HG02588 (cell line): ENCODE results near the gene MRPL44.

Source experiments
- ATAC-seq: cut with Tn5 transposase; IDR thresholded peaks from one replicate; pipeline ENCODE4 v1.9.1; 2021; ENCODE audit warnings: mild to moderate bottlenecking, moderate library complexity; ENCODE audit not compliant: unreplicated experiment

The MRPL44 gene

GRCh38 chr2:223957092-223957851, at the start of gene MRPL44:
Gene MRPL44, plus strand, starts transcription at chr2:223957463. Its CDS starts 10 bp downstream, at chr2:223957473.
- ATAC-seq = peak; percentile 88

- ATAC-seq = no peak
These were observed 48.8 kb upstream of the MRPL44 start for GRCh38 chr2:223908304-223908998.

GRCh38 chr2:223909001-223909741, 48.1 kb upstream of the MRPL44 start:
- ATAC-seq = no peak

GRCh38 chr2:223914324-223914723, 42.9 kb upstream of the MRPL44 start:
- no peak for ATAC-seq

GRCh38 chr2:223915071-223915470, 42.2 kb upstream of the MRPL44 start:
- ATAC-seq = no peak

GRCh38 chr2:223916181-223916920, 40.9 kb upstream of the MRPL44 start:
- no peak for ATAC-seq

GRCh38 chr2:223918671-223919134, 38.6 kb upstream of the MRPL44 start:
- ATAC-seq = no peak

GRCh38 chr2:223920109-223920508, 37.2 kb upstream of the MRPL44 start:
- ATAC-seq = no peak

GRCh38 chr2:223921204-223921603, 36.1 kb upstream of the MRPL44 start:
- no peak for ATAC-seq

GRCh38 chr2:223922308-223922707, 35.0 kb upstream of the MRPL44 start:
- ATAC-seq = no peak

GRCh38 chr2:223923976-223924375, 33.3 kb upstream of the MRPL44 start:
- ATAC-seq = no peak

- no peak for ATAC-seq
These were observed 32.2 kb upstream of the MRPL44 start for GRCh38 chr2:223925106-223925505.

GRCh38 chr2:223928113-223929006, 28.9 kb upstream of the MRPL44 start:
- ATAC-seq = no peak

GRCh38 chr2:223929571-223930102, 27.6 kb upstream of the MRPL44 start:
- ATAC-seq = no peak

- ATAC-seq = no peak
These were observed 26.9 kb upstream of the MRPL44 start for GRCh38 chr2:223930103-223930976.

- no peak for ATAC-seq
These were observed 24.2 kb upstream of the MRPL44 start for GRCh38 chr2:223932816-223933800.

- ATAC-seq = no peak
These were observed 22.4 kb upstream of the MRPL44 start for GRCh38 chr2:223934870-223935269.
